Ovary (tissue), 9 donors: ENCODE results near the gene IL4. TPM values are rescaled to one million over a fixed set of nuclear protein-coding genes. Genes with fewer than 3 reads are reported as not detected.

Experiments
- DNase-seq, 5 donors: peaks; one replicate each; pipeline ENCODE4 v3.0.0-alpha.2; 2019 to 2020
- H3K27ac ChIP-seq, 2 donors: fragments of 200-600 bp; one replicate each; pipeline versions ENCODE4 v1.5.1 to v1.8.0; 2019 to 2022
- H3K27me3 ChIP-seq: fragments of 200-600 bp; one replicate; pipeline ENCODE4 v1.8.0; 2022
- H3K36me3 ChIP-seq: fragments of 200-600 bp; sonication (generic); one replicate; pipeline ENCODE4 v1.5.1; 2019
- H3K4me1 ChIP-seq: one replicate; pipeline ENCODE4 v1.8.1; 2013; ENCODE audit warnings: mild to moderate bottlenecking, moderate library complexity; ENCODE audit not compliant: insufficient read depth
- H3K4me3 ChIP-seq: fragments of 200-600 bp; sonication (generic); one replicate; pipeline ENCODE4 v1.5.1; 2017
- H3K9me3 ChIP-seq, 2 donors: fragments of 200-600 bp in 1 of 2; sonication (generic) in 1 of 2; one replicate each; pipeline versions ENCODE4 v1.5.1 to v1.8.1; 2013 to 2019; ENCODE audit warnings: mild to moderate bottlenecking in 1 of 2, moderate library complexity in 1 of 2
- EP300 ChIP-seq: sonication (generic); formaldehyde crosslinking; IDR thresholded peaks from one replicate; pipeline ENCODE4 v1.6.1; 2017; ENCODE audit warnings: antibody characterized with exemption
- POLR2A ChIP-seq: fragments of 450-650 bp; IDR thresholded peaks from one replicate; pipeline ENCODE4 v1.6.1; 2017; ENCODE audit warnings: antibody characterized with exemption, mild to moderate bottlenecking, moderate library complexity
- WGBS, 3 donors: extraction: QIAGEN DNeasy Blood & Tissue Kit in 1 of 3; methylation state at CpG; one replicate each; pipeline versions ENCODE4 v1.1.5 to v1.1.7; 2013 to 2017; 5-methylcytosine and 5-hydroxymethylcytosine counted together
- intact Hi-C, 4 donors: fragments of 100-400 bp; cut with DNase I; formaldehyde crosslinking; loops; one replicate each; pipeline versions ENCODE4 v1.11.0 to v1.15.1; 2022 to 2023
- polyA plus RNA-seq, 2 donors: library from polyadenylated mRNA; stranded (reverse); fragments of 200-250 nt in 1 of 2; fragments of 350-450 nt in 1 of 2; fragmentation: Illumina TruSeq in 1 of 2; extraction: RNeasy Lipid Tissue Mini Kit (QIAGEN cat#74804) in 1 of 2; gene quantifications; one replicate each; pipeline ENCODE4 v1.2.3, GENCODE V29; 2013 to 2014
- total RNA-seq, 7 donors: library from RNA; depleted of rRNA in 2 of 7; stranded (reverse); fragments of >200 nt in 2 of 7; fragmentation: NEBNext Ultra II Directional in 3 of 7; extraction: Animal tissue kit (Norgen Biotek cat#: 25700) in 3 of 7; gene quantifications; one replicate each; pipeline versions ENCODE4 v1.1.0 to v1.2.4, GENCODE V29; 2016 to 2023
- TF ChIP-seq, protein P1 (sequence below), 3 donors: fragments of 450-650 bp in 2 of 3; fragments of 200-600 bp in 1 of 3; IDR thresholded peaks; one replicate each; pipeline versions ENCODE4 v1.5.1 to v1.8.0; 2016 to 2022; ENCODE audit warnings: antibody characterized with exemption in 3 of 3, mild to moderate bottlenecking in 1 of 3
- donor health status: DM: no; HTN: no; CAD: no; lungs with moderate emphysema.
- donor health status: DM: no; HTN: no; CAD: no.
- donor health status: Bipolar disorder and iron deficiency.
- donor health status: DM: yes; HTN: yes; CAD: no.
- donor health status: DM: no; HTN: no; CAD: no.
- donor health status: DM: yes; HTN: yes; CAD: no.

IL4 gene
- total and polyA plus RNA-seq, 9 donors = not detected

DNA sequence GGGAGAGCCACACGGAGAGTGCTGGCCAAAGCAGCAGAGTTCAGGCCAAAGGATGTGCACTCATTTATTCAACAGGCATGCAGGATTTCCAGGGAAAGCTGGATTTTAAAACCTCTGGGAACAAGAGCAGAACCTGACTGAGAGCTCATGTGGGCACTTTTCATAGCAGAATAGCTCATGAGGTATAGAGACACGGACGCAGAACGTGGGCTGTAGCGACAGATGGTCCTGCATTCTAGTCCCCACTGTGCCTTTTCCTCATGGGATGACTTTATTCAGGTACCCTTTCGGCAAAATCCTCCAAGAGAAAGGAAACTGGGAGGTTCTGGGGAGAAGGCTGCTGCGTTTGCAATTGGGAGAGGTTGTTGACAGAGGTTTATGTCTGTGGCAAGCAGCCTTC is 5.4 kb downstream of the IL4 start:
- H3K4me1 ChIP-seq = no peaks in the 10 kb centered on the region

DNA sequence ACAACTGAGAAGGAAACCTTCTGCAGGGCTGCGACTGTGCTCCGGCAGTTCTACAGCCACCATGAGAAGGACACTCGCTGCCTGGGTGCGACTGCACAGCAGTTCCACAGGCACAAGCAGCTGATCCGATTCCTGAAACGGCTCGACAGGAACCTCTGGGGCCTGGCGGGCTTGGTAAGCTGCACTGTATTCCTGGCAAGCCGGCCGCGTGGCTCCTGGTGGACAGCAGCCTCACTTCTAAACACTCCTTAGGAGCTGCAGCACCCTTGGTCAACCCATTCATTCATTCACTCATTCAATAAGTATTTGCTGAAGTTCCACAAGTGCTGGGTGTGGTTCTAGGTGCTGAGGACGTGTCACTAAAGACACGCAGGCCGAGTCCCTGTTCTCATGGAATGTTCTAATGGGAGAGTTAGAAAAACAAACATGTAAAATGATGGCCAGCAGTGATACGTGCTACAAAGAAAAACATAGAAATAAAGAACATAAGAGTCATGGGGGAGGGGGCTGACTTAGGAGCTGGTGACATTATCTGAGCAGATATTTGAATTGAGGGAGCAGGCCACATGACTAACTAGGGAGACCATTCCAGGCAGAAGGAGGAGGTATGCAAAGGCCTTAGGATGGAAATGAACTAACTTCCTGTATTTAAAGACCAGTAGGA is 6.1 kb downstream of the IL4 start:
- Histone ChIP-seq H3K27ac (no peak overlapping the region), H3K27me3 (no peaks in the 10 kb centered on the region), H3K36me3 (no peaks in the 10 kb centered on the region), H3K4me3 (no peak overlapping the region), H3K9me3 (no peaks in the 10 kb centered on the region), H3K4me1 (no peaks in the 10 kb centered on the region)
- TF ChIP-seq EP300 = no peak
- TF ChIP-seq, protein P1, sequence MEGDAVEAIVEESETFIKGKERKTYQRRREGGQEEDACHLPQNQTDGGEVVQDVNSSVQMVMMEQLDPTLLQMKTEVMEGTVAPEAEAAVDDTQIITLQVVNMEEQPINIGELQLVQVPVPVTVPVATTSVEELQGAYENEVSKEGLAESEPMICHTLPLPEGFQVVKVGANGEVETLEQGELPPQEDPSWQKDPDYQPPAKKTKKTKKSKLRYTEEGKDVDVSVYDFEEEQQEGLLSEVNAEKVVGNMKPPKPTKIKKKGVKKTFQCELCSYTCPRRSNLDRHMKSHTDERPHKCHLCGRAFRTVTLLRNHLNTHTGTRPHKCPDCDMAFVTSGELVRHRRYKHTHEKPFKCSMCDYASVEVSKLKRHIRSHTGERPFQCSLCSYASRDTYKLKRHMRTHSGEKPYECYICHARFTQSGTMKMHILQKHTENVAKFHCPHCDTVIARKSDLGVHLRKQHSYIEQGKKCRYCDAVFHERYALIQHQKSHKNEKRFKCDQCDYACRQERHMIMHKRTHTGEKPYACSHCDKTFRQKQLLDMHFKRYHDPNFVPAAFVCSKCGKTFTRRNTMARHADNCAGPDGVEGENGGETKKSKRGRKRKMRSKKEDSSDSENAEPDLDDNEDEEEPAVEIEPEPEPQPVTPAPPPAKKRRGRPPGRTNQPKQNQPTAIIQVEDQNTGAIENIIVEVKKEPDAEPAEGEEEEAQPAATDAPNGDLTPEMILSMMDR (IDR thresholded peaks at IDR 0.05) = no peak
- TF ChIP-seq POLR2A = no peak
- 92 to 94% (median 93%) methylated on average over 15 of the region's 15 CpGs for WGBS, 3 donors
- no peak for DNase-seq
- intact Hi-C loops = no loop called here

More for the DNA sequence above, 5.4 kb downstream of the IL4 start:
- no peak for DNase-seq
- Histone ChIP-seq H3K27me3 (no peaks in the 10 kb centered on the region), H3K4me3 (no peak overlapping the region), H3K36me3 (no peaks in the 10 kb centered on the region), H3K9me3 (no peaks in the 10 kb centered on the region), H3K27ac (no peak overlapping the region)
- WGBS, 3 donors = 90 to 93% (median 92%) methylated on average over 7 of the region's 7 CpGs
- intact Hi-C loops = no loop called here
- TF ChIP-seq EP300 (no peak), POLR2A (no peak)
- TF ChIP-seq, protein P1 (IDR thresholded peaks at IDR 0.05) = no peak

DNA sequence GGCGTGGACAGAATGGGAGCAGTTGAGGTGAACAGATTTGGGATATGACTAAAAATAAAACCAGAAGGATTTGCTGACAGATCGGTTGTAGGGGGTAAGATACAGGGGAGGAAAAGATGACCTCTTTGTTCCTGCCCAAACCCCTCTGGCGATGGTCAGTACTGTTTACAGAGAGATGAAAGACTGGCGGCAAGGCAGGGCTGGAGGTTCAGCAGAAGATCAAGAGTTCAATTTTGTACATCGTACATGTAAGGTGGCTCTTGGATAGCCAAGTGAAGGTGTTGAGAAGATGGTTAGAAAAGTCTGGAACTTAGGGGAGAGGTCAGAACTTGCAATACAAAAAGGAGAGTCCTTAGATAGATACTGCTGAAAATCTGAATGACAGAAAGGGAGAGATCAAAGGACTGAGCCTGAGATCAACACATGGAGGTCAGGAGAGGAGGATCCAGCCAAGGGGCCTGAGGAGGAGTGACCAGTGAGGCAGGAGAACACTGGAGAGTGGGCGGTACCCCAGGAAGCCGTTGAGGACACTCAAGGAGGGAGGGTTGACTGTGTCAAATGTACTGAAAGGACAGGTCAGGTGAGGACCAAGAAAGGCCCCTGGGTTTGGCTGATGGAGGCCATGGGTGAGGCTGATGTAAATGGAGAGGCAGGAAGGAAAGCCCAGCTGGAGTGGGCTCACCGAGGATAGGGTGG is 7.1 kb downstream of the IL4 start:
- Histone ChIP-seq H3K27me3 (no peaks in the 10 kb centered on the region), H3K27ac (no peak overlapping the region), H3K4me3 (no peak overlapping the region), H3K9me3 (no peaks in the 10 kb centered on the region), H3K36me3 (no peaks in the 10 kb centered on the region), H3K4me1 (no peaks in the 10 kb centered on the region)
- no peak for TF ChIP-seq POLR2A
- TF ChIP-seq, protein P1 (IDR thresholded peaks at IDR 0.05) = no peak
- no peak for TF ChIP-seq EP300
- intact Hi-C loops = no loop called here
- WGBS, 3 donors = 71 to 93% (median 92%) methylated on average over 8 of the region's 8 CpGs
- no peak for DNase-seq

DNA sequence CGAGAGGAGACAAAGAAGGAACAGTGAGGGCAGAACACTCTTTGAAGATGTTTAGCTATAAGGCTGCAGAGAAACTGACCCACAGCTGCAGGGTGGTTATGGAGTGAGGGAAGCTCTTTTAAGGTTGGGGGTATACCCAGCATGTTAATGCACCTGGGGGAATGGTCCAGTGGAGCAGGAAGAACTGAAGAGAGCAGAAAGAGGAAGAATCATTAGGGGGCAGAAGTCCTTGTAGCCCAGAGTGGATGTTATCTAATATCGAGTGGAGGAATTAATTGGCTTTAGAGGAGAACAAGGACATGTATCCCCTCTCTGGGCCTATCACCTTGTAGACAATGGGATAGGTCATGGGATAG is 7.7 kb downstream of the IL4 start:
- intact Hi-C loops = no loop called here
- WGBS, 3 donors = 84 to 86% (median 85%) methylated on average over 2 of the region's 2 CpGs
- Histone ChIP-seq H3K4me3 (no peak overlapping the region), H3K27ac (no peak overlapping the region), H3K4me1 (no peaks in the 10 kb centered on the region), H3K27me3 (no peaks in the 10 kb centered on the region), H3K36me3 (no peaks in the 10 kb centered on the region), H3K9me3 (no peaks in the 10 kb centered on the region)
- TF ChIP-seq POLR2A (no peak), EP300 (no peak)
- TF ChIP-seq, protein P1 (IDR thresholded peaks at IDR 0.05) = no peak
- no peak for DNase-seq
